AG04449 (cell line): Measurements from ENCODE around the gene GAPDHS.

Experiments
- CTCF ChIA-PET: fragments of 350-600 bp; formaldehyde crosslinking; extraction: SDS; loops from one replicate; lab custom pipeline; 2021; ENCODE audit warnings: antibody characterized with exemption; lab: Yijun Ruan, JAX
- POLR2A ChIA-PET: fragments of 400-600, 350-600 bp; formaldehyde crosslinking; extraction: SDS; loops from one replicate; lab custom pipeline; 2020; ENCODE audit warnings: antibody characterized with exemption, inconsistent platforms; lab: Yijun Ruan, JAX
- DNase-seq: peaks from one replicate; pipeline ENCODE4 v3.0.0-alpha.2; 2010; ENCODE audit warnings: low read depth, low spot score
- H3K4me3 ChIP-seq: 2 replicates; pipeline ENCODE4 v1.5.1; 2011; ENCODE audit warnings: low read depth, mild to moderate bottlenecking, control low read depth, low read length
- CTCF ChIP-seq: IDR thresholded peaks from one replicate; pipeline ENCODE4 v1.5.1; 2011; ENCODE audit warnings: mild to moderate bottlenecking, moderate library complexity, low read length, control low read depth, inconsistent platforms; ENCODE audit not compliant: insufficient read depth; ENCODE audit errors: missing control alignments

Gene GAPDHS

GRCh38 chr19:35558400-35559280 lies 25.4 kb downstream of the GAPDHS start:
- POLR2A ChIA-PET, result no interaction called here
- DNase-seq, result no peak
- CTCF ChIA-PET, result interaction anchor here (5.9 kb wide), 1 partner anchor 10 kb away, joined by 44 read pairs; no protein-coding TSS in a partner anchor
- no peak for TF ChIP-seq CTCF
- H3K4me3 ChIP-seq, result no peak overlapping the region

GRCh38 chr19:35559281-35559659 lies 26.0 kb downstream of the GAPDHS start:
- POLR2A ChIA-PET, result no interaction called here

GRCh38 chr19:35559781-35560180 lies 26.5 kb downstream of the GAPDHS start:
- H3K4me3 ChIP-seq, result no peak overlapping the region
- ChIA-PET CTCF (interaction anchor here (0.8 to 5.9 kb wide), 2 partner anchors 11 to 21 kb away, joined by 3 to 44 read pairs; no protein-coding TSS in a partner anchor), POLR2A (no interaction called here)
- no peak for DNase-seq
- no peak for TF ChIP-seq CTCF

More at GRCh38 chr19:35559281-35559659, 26.0 kb downstream of the GAPDHS start:
- DNase-seq, result no peak
- H3K4me3 ChIP-seq, result no peak overlapping the region
- no peak for TF ChIP-seq CTCF
- CTCF ChIA-PET, result interaction anchor here (0.8 to 5.9 kb wide), 2 partner anchors 11 to 22 kb away, joined by 3 to 44 read pairs; no protein-coding TSS in a partner anchor

GRCh38 chr19:35560271-35560670 lies 27.0 kb downstream of the GAPDHS start:
- H3K4me3 ChIP-seq, result no peak overlapping the region
- no peak for DNase-seq
- ChIA-PET POLR2A (interaction anchor here (0.5 kb wide), 1 partner anchor 1673 kb away, joined by 5 read pairs; no protein-coding TSS in a partner anchor), CTCF (interaction anchor here (5.9 kb wide), 1 partner anchor 12 kb away, joined by 44 read pairs; no protein-coding TSS in a partner anchor)
- TF ChIP-seq CTCF, result no peak

GRCh38 chr19:35560677-35561076 lies 27.4 kb downstream of the GAPDHS start:
- ChIA-PET POLR2A (interaction anchor here (0.5 kb wide), 1 partner anchor 1672 kb away, joined by 5 read pairs; no protein-coding TSS in a partner anchor), CTCF (interaction anchor here (5.9 kb wide), 1 partner anchor 12 kb away, joined by 44 read pairs; no protein-coding TSS in a partner anchor)
- TF ChIP-seq CTCF, result no peak
- no peak overlapping the region for H3K4me3 ChIP-seq
- no peak for DNase-seq

GRCh38 chr19:35561436-35561835 lies 28.2 kb downstream of the GAPDHS start:
- H3K4me3 ChIP-seq, result no peak overlapping the region
- no peak for DNase-seq
- no peak for TF ChIP-seq CTCF
- CTCF ChIA-PET, result interaction anchor here (5.9 kb wide), 1 partner anchor 13 kb away, joined by 44 read pairs; no protein-coding TSS in a partner anchor
- POLR2A ChIA-PET, result no interaction called here
